ENCODE measurements around the gene GET4.

- TF ChIP-seq CTCF (IDR thresholded peaks at IDR 0.05) (no peak), POLR2AphosphoS5 (IDR thresholded peaks at IDR 0.05; ENCODE audit: low read depth, low read length) (no peak), SIN3A (IDR thresholded peaks at IDR 0.05; ENCODE audit: borderline replicate concordance, insufficient read depth, low read depth, low read length) (no peak), TCF7L2 (IDR thresholded peaks at IDR 0.05; ENCODE audit: low read depth, low read length) (no peak)
Observed at GRCh38 chr7:930975-931758, 54.8 kb downstream of the GET4 start.

Measured in Panc1 (cell line).